GM23338 (cell line): ENCODE measurements around the gene SCAMP1. TPM values are rescaled to one million over a fixed set of nuclear protein-coding genes. Genes with fewer than 3 reads are reported as not detected.
A peak's percentile ranks its signal among the peaks of the same experiment; 100 is the strongest.

ENCODE experiments used
- ATAC-seq: fragments of 200-7000 bp; cut with Tn5 transposase; 3 replicates; pipeline ENCODE4 v1.9.1; 2020
- DNase-seq: peaks from one replicate; pipeline ENCODE4 v3.0.0-alpha.2; 2015; ENCODE audit warnings: low spot score
- H2AFZ ChIP-seq: fragments of 200-600 bp; sonication (generic); 2 replicates; pipeline ENCODE4 v1.8.0; 2016; ENCODE audit warnings: antibody characterized with exemption, mild to moderate bottlenecking, moderate library complexity
- H3F3A ChIP-seq: fragments of 200-600 bp; sonication (generic); replicated peaks from 2 replicates; pipeline ENCODE4 v1.8.0; 2017; ENCODE audit warnings: antibody characterized with exemption, mixed run types, low read depth
- H3K27ac ChIP-seq: fragments of 200-600 bp; sonication (generic); 2 replicates; pipeline ENCODE4 v1.6.1; 2016; ENCODE audit warnings: low read depth
- H3K27me3 ChIP-seq: fragments of 200-600 bp; sonication (generic); 2 replicates; pipeline ENCODE4 v1.8.0; 2016; ENCODE audit warnings: mild to moderate bottlenecking, mixed run types, moderate library complexity; ENCODE audit not compliant: insufficient read depth
- H3K36me3 ChIP-seq: fragments of 200-600 bp; sonication (generic); 2 replicates; pipeline ENCODE4 v1.8.0; 2016; ENCODE audit warnings: mild to moderate bottlenecking; ENCODE audit not compliant: insufficient read depth
- H3K4me1 ChIP-seq: fragments of 200-600 bp; sonication (generic); 2 replicates; pipeline ENCODE4 v1.8.0; 2016; ENCODE audit warnings: mild to moderate bottlenecking, moderate library complexity; ENCODE audit not compliant: insufficient read depth
- H3K4me2 ChIP-seq: fragments of 200-600 bp; sonication (generic); 2 replicates; pipeline ENCODE4 v1.7.1; 2017; ENCODE audit warnings: mixed run types
- H3K4me3 ChIP-seq: fragments of 200-600 bp; sonication (generic); 2 replicates; pipeline ENCODE4 v1.6.1; 2016; ENCODE audit warnings: mixed run types
- H3K79me2 ChIP-seq: fragments of 200-600 bp; sonication (generic); replicated peaks from 2 replicates; pipeline ENCODE4 v1.8.0; 2017; ENCODE audit warnings: mild to moderate bottlenecking; ENCODE audit not compliant: insufficient read depth
- H3K9me2 ChIP-seq: fragments of 200-600 bp; sonication (generic); 2 replicates; pipeline ENCODE4 v1.8.0; 2017; ENCODE audit not compliant: insufficient read depth
- H4K20me1 ChIP-seq: fragments of 200-600 bp; sonication (generic); replicated peaks from 2 replicates; pipeline ENCODE4 v1.8.0; 2017; ENCODE audit warnings: mild to moderate bottlenecking; ENCODE audit not compliant: insufficient read depth
- H3K27ac Mint-ChIP-seq: 2 replicates; pipeline ENCODE4 v1.8.0; 2020; ENCODE audit warnings: inconsistent platforms, mild to moderate bottlenecking, moderate library complexity, mixed read lengths
- H3K27me3 Mint-ChIP-seq: 3 replicates; pipeline ENCODE4 v1.8.0; 2022; ENCODE audit warnings: low read depth, mild to moderate bottlenecking, moderate library complexity, mixed read lengths, inconsistent platforms; ENCODE audit not compliant: insufficient read depth, poor library complexity
- H3K36me3 Mint-ChIP-seq: 3 replicates; pipeline ENCODE4 v1.8.0; 2021; ENCODE audit warnings: low read depth, mild to moderate bottlenecking, inconsistent platforms, moderate library complexity, mixed read lengths
- H3K4me1 Mint-ChIP-seq: 3 replicates; pipeline ENCODE4 v1.8.0; 2020; ENCODE audit warnings: mild to moderate bottlenecking, inconsistent platforms, mixed read lengths
- H3K4me3 Mint-ChIP-seq: 3 replicates; pipeline ENCODE4 v1.8.0; 2021; ENCODE audit warnings: moderate library complexity, mild to moderate bottlenecking, inconsistent platforms, mixed read lengths
- H3K9me3 Mint-ChIP-seq: 3 replicates; pipeline ENCODE4 v1.8.0; 2020; ENCODE audit warnings: moderate library complexity, mild to moderate bottlenecking, inconsistent platforms, mixed read lengths
- CREB1 ChIP-seq: fragments of 250-450 bp; sonication (Bioruptor Pico); IDR thresholded peaks from 2 replicates; pipeline ENCODE4 v1.5.0; 2020; ENCODE audit warnings: low read depth, mild to moderate bottlenecking, moderate library complexity
- EZH2phosphoT487 ChIP-seq: fragments of 200-600 bp; sonication (generic); IDR thresholded peaks from one replicate; pipeline ENCODE4 v1.8.1; 2018; ENCODE audit warnings: antibody characterized with exemption; ENCODE audit not compliant: unreplicated experiment
- POLR2AphosphoS5 ChIP-seq: IDR thresholded peaks from 2 replicates; pipeline ENCODE4 v1.6.1; 2016; ENCODE audit warnings: antibody characterized with exemption, low read depth
- STAT1 ChIP-seq: IDR thresholded peaks from one replicate; pipeline ENCODE4 v1.6.1; 2016; ENCODE audit warnings: antibody characterized with exemption; ENCODE audit not compliant: unreplicated experiment
- polyA plus RNA-seq: library from polyadenylated mRNA; unstranded; fragments of >200 nt; fragmentation: Nextera tagmentation; extraction: Ambion mirVana; gene quantifications from 2 replicates; pipeline ENCODE4 v1.2.1, GENCODE V29; 2016
- total RNA-seq: library from RNA; depleted of rRNA; stranded (reverse); fragments of >200 nt; shearing (Covaris generic); gene quantifications from 2 replicates; pipeline ENCODE4 v1.2.3, GENCODE V29; 2014
- TF ChIP-seq, protein P1 (sequence below): fragments of 250-450 bp; sonication (Bioruptor Pico); IDR thresholded peaks from 2 replicates; pipeline ENCODE4 v1.5.0; 2020; ENCODE audit warnings: mild to moderate bottlenecking, moderate library complexity

Gene SCAMP1
- total and polyA plus RNA-seq, 2 experiments from 2014 or later = 26.8 to 53.9 TPM

DNA sequence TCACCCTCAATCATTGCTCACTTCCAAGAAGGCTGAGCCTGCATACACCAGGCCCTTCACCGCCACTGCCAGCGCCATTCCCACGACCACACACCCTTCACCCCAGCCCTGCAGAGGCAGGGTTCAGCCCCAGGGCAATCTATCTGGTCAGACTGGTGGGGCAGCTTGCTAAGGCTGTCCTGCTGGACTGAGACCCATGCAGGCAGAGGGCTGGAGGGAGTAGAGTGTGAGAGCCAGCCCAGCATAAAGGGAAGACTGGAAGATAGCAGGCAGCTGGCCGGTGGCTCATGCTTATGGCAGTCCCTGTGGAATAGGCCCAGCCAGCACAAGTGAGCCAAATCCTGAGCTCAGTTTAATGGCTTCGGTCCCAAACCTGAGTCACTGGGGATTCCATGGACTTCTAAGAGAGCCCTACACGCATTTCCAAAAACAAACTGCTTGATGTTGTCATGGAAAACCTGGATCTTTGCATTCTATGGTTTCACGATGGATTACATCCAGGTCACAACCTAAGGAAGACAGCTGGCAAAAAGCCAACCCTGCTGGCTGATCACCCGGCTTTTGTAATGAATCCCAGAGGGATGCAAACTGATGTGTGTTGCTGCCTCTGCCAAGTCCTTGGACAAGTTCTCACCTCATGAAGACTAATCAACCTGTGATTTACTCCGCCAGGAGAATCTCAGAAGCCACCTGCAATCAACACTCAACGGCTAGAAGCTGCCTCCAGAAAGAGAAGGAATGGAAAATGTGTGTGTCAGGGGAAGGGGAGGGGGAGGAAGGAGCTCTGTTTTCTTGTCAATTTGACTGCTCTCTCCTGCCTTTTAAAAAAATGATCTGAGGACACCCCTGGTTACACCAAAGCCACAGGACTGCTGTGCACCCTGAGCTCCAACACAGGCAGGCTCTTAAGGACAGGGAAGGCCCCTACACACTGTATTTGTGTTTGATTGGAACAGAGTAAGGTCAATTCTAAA lies 144.6 kb downstream of the SCAMP1 start:
- no peak overlapping the region; the same call in 1 of the 2 replicates for H3K4me2 ChIP-seq
- Mint-ChIP-seq H3K4me3 (no peak overlapping the region), H3K36me3 (no peaks in the 10 kb centered on the region), H3K9me3 (no peaks in the 10 kb centered on the region), H3K4me1 (peaks cover 59% of the 10 kb centered on the region), H3K27me3 (peaks cover 7% of the 10 kb centered on the region), H3K27ac (peak overlapping the region; percentile 65; the same call in 1 of the 2 replicates)
- no peak overlapping the region for H2AFZ ChIP-seq
- no peak overlapping the region for H3K4me3 ChIP-seq
- no peaks in the 10 kb centered on the region for H3K36me3 ChIP-seq
- no peak overlapping the region; the same call in 1 of the 2 replicates for H3K27ac ChIP-seq
- H3F3A ChIP-seq = 0 out of 2 replicates have a peak, but pooled peaks cover 4% of the 10 kb centered on the region
- H3K79me2 ChIP-seq = peaks cover 74% of the 10 kb centered on the region
- H3K9me2 ChIP-seq = no peaks in the 10 kb centered on the region
- ATAC-seq (peak; percentile 49), DNase-seq (no peak)
- peaks cover 21% of the 10 kb centered on the region for H4K20me1 ChIP-seq
- H3K4me1 ChIP-seq = peaks cover 36% of the 10 kb centered on the region
- TF ChIP-seq POLR2AphosphoS5 = no peak
- TF ChIP-seq, protein P1, sequence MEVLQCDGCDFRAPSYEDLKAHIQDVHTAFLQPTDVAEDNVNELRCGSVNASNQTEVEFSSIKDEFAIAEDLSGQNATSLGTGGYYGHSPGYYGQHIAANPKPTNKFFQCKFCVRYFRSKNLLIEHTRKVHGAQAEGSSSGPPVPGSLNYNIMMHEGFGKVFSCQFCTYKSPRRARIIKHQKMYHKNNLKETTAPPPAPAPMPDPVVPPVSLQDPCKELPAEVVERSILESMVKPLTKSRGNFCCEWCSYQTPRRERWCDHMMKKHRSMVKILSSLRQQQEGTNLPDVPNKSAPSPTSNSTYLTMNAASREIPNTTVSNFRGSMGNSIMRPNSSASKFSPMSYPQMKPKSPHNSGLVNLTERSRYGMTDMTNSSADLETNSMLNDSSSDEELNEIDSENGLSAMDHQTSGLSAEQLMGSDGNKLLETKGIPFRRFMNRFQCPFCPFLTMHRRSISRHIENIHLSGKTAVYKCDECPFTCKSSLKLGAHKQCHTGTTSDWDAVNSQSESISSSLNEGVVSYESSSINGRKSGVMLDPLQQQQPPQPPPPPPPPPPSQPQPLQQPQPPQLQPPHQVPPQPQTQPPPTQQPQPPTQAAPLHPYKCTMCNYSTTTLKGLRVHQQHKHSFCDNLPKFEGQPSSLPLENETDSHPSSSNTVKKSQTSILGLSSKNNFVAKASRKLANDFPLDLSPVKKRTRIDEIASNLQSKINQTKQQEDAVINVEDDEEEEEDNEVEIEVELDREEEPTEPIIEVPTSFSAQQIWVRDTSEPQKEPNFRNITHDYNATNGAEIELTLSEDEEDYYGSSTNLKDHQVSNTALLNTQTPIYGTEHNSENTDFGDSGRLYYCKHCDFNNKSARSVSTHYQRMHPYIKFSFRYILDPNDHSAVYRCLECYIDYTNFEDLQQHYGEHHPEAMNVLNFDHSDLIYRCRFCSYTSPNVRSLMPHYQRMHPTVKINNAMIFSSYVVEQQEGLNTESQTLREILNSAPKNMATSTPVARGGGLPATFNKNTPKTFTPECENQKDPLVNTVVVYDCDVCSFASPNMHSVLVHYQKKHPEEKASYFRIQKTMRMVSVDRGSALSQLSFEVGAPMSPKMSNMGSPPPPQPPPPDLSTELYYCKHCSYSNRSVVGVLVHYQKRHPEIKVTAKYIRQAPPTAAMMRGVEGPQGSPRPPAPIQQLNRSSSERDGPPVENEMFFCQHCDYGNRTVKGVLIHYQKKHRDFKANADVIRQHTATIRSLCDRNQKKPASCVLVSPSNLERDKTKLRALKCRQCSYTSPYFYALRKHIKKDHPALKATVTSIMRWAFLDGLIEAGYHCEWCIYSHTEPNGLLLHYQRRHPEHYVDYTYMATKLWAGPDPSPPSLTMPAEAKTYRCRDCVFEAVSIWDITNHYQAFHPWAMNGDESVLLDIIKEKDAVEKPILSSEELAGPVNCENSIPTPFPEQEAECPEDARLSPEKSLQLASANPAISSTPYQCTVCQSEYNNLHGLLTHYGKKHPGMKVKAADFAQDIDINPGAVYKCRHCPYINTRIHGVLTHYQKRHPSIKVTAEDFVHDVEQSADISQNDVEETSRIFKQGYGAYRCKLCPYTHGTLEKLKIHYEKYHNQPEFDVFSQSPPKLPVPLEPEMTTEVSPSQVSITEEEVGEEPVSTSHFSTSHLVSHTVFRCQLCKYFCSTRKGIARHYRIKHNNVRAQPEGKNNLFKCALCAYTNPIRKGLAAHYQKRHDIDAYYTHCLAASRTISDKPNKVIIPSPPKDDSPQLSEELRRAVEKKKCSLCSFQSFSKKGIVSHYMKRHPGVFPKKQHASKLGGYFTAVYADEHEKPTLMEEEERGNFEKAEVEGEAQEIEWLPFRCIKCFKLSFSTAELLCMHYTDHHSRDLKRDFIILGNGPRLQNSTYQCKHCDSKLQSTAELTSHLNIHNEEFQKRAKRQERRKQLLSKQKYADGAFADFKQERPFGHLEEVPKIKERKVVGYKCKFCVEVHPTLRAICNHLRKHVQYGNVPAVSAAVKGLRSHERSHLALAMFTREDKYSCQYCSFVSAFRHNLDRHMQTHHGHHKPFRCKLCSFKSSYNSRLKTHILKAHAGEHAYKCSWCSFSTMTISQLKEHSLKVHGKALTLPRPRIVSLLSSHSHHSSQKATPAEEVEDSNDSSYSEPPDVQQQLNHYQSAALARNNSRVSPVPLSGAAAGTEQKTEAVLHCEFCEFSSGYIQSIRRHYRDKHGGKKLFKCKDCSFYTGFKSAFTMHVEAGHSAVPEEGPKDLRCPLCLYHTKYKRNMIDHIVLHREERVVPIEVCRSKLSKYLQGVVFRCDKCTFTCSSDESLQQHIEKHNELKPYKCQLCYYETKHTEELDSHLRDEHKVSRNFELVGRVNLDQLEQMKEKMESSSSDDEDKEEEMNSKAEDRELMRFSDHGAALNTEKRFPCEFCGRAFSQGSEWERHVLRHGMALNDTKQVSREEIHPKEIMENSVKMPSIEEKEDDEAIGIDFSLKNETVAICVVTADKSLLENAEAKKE (CRISPR knock-in tag) = no peak
- no peak for TF ChIP-seq STAT1
- no peak for TF ChIP-seq EZH2phosphoT487
- no peaks in the 10 kb centered on the region for H3K27me3 ChIP-seq

DNA sequence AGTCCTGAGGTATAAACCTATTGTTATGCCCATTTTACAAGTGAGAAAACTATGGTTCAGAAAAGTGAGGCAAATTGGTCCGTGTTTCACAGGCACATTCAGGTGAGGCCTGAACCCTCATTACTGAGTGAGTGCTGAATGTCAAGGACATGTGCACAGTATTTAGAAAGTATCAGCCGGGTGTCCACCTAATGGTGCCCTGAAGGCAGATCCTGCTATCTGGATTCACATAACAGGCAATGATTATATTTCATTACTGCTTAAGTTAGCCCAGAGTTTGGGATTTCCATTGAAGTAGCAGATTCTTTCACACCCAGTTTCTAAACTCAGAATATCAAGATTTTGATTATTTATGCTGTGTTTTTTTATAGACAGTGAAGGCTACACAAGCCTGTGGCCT lies 145.4 kb downstream of the SCAMP1 start:
- peaks cover 61% of the 10 kb centered on the region for H3K4me1 Mint-ChIP-seq
- no peaks in the 10 kb centered on the region for H3K36me3 Mint-ChIP-seq
- Histone ChIP-seq H3K4me2 (no peak overlapping the region), H3K79me2 (peaks cover 65% of the 10 kb centered on the region), H3F3A (0 out of 2 replicates have a peak, but pooled peaks cover 4% of the 10 kb centered on the region), H3K4me3 (no peak overlapping the region), H3K27me3 (no peaks in the 10 kb centered on the region), H2AFZ (no peak overlapping the region), H3K4me1 (peaks cover 34% of the 10 kb centered on the region), H3K36me3 (no peaks in the 10 kb centered on the region), H3K9me2 (no peaks in the 10 kb centered on the region), H3K27ac (no peak overlapping the region), H4K20me1 (peaks cover 21% of the 10 kb centered on the region)
- ATAC-seq (no peak), DNase-seq (no peak)
- H3K27ac Mint-ChIP-seq = no peak overlapping the region
- H3K4me3 Mint-ChIP-seq = no peak overlapping the region
- peaks cover 7% of the 10 kb centered on the region for H3K27me3 Mint-ChIP-seq
- no peaks in the 10 kb centered on the region for H3K9me3 Mint-ChIP-seq
- no peak for TF ChIP-seq CREB1 (CRISPR knock-in tag)
